Vagina (tissue), 1 donor: ENCODE results near the gene MTUS2. TPM values are rescaled to one million over a fixed set of nuclear protein-coding genes. Genes with fewer than 3 reads are reported as not detected.

Experiments used
- small RNA-seq: library from RNA; depleted of rRNA; stranded (forward); fragments of <200 nt; gene quantifications from one replicate; pipeline ENCODE3, GENCODE V24; 2016
- total RNA-seq: library from RNA; depleted of rRNA; stranded (reverse); fragments of >200 nt; gene quantifications from one replicate; pipeline ENCODE4 v1.2.3, GENCODE V29; 2016

MTUS2 gene
- total RNA-seq, 1 donor from 2014 or later: 0.74 TPM

Small RNAs within 50 kb of the gene (small RNA-seq; reads per million reads assigned to genes)
- not detected for gene AL359741.1

Other genes starting within 250 kb of the MTUS2 start
- gene POMP, start 161.2 kb upstream of the MTUS2 start, total RNA-seq: 23.8 TPM
- 5.2 TPM for gene SLC46A3, start 101.4 kb upstream of the MTUS2 start, total RNA-seq